ENCODE measurements around the gene HOXB4. TPM values are rescaled to one million over a fixed set of nuclear protein-coding genes. Genes with fewer than 3 reads are reported as not detected.

Gene HOXB4
- total RNA-seq, 1 experiment from 2014 or later, result not detected

DNA sequence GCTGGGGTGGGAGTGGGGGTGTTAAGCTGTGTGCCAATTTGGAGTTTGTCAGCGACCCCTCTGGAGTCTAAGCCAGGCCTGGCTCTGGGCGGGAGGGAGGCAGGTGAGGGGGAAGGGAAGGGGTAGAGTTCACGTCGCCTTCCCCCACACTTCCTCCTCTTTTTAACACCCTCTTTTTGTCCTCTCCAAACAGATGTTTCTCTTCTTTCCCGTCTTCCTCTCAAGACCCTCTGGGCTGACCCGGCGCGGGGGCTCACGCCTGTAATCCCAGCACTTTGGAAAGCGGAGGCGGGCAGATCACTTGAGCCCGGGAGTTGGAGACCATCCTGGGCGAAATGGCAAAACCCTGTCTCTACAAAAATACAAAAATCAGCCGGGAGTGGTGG lies 50.6 kb downstream of the HOXB4 start:
- DNase-seq, result no peak
- peaks cover 4 to 16% of the 10 kb centered on the region in 2 experiments; a peak in 3 of 5 replicates for H3K9me3 Mint-ChIP-seq
- H2AFZ ChIP-seq (ENCODE audit: low read length), result no peak overlapping the region
- no CpG with 5 or more reads among the region's 14 CpGs for WGBS (ENCODE audit: extremely low coverage, insufficient read length, low lambda C conversion rate)
- H3K4me1 Mint-ChIP-seq, result peaks cover 29 to 50% of the 10 kb centered on the region in 2 experiments
- H3T11ph ChIP-seq (ENCODE audit: low read length), result no peak overlapping the region
- no peak overlapping the region for H2BK15ac ChIP-seq (ENCODE audit: low read depth, low read length)
- no peaks in the 10 kb centered on the region for H3K79me1 ChIP-seq (ENCODE audit: insufficient read depth, low read depth, low read length, poor library complexity, severe bottlenecking)
- H3K4me3 Mint-ChIP-seq, result peak overlapping the region; percentile 37 to 73
- no peaks in the 10 kb centered on the region for H3K36me3 Mint-ChIP-seq (ENCODE audit: insufficient read depth in 1 of 3, low read depth in 3 of 3)
- H2BK5ac ChIP-seq (ENCODE audit: insufficient read length, low read length), result no peak overlapping the region
- no peak overlapping the region for H4K91ac ChIP-seq (ENCODE audit: insufficient read length, low read depth, low read length)
- peaks cover 8% of the 10 kb centered on the region; the same call in 1 of the 2 replicates for H3K4me1 ChIP-seq (ENCODE audit: insufficient read depth, low read length)
- peak overlapping the region; percentile 35 for H3K4me2 ChIP-seq (ENCODE audit: insufficient read depth, insufficient read length, low read length)
- H2BK20ac ChIP-seq (ENCODE audit: low read depth, low read length, poor library complexity, severe bottlenecking), result no peak overlapping the region
- no peak overlapping the region for H3K27ac Mint-ChIP-seq
- peaks cover 79% of the 10 kb centered on the region; the same call in 1 of the 2 replicates for H3K27me3 ChIP-seq (ENCODE audit: insufficient read depth, low read length)
- H3K23me2 ChIP-seq (ENCODE audit: insufficient read length, low read depth, low read length, poor library complexity, severe bottlenecking), result no peaks in the 10 kb centered on the region
- TF ChIP-seq, protein P1, sequence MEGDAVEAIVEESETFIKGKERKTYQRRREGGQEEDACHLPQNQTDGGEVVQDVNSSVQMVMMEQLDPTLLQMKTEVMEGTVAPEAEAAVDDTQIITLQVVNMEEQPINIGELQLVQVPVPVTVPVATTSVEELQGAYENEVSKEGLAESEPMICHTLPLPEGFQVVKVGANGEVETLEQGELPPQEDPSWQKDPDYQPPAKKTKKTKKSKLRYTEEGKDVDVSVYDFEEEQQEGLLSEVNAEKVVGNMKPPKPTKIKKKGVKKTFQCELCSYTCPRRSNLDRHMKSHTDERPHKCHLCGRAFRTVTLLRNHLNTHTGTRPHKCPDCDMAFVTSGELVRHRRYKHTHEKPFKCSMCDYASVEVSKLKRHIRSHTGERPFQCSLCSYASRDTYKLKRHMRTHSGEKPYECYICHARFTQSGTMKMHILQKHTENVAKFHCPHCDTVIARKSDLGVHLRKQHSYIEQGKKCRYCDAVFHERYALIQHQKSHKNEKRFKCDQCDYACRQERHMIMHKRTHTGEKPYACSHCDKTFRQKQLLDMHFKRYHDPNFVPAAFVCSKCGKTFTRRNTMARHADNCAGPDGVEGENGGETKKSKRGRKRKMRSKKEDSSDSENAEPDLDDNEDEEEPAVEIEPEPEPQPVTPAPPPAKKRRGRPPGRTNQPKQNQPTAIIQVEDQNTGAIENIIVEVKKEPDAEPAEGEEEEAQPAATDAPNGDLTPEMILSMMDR (conservative IDR thresholded peaks at IDR 0.05), result no peak
- H3K79me2 ChIP-seq (ENCODE audit: insufficient read depth, low read length), result no peaks in the 10 kb centered on the region
- no peak overlapping the region for H3K56ac ChIP-seq (ENCODE audit: insufficient read length, low read depth, low read length)
- H2AK5ac ChIP-seq (ENCODE audit: insufficient read length, low read length), result no peak overlapping the region
- 0 out of 2 replicates have a peak overlapping the region, but pooled peaks have one; percentile 31 for H3K14ac ChIP-seq (ENCODE audit: insufficient read depth, low read length)
- H2BK12ac ChIP-seq (ENCODE audit: insufficient read length, low read depth, low read length), result no peak overlapping the region
- H3K27me3 Mint-ChIP-seq (ENCODE audit: low read depth), result peaks cover 100% of the 10 kb centered on the region
- no peak overlapping the region for H3K23ac ChIP-seq (ENCODE audit: insufficient read length, low read depth, low read length)
- H3K4ac ChIP-seq (ENCODE audit: low read depth, low read length), result no peak overlapping the region
- no peak overlapping the region for H4K8ac ChIP-seq (replicated peaks; ENCODE audit: insufficient read length, low read depth, low read length)
- no peak overlapping the region for H3K18ac ChIP-seq (ENCODE audit: insufficient read length, low read depth, low read length)
- H3K9me3 ChIP-seq (ENCODE audit: control insufficient read depth, low read depth, low read length), result no peaks in the 10 kb centered on the region
- no peaks in the 10 kb centered on the region for H4K20me1 ChIP-seq (ENCODE audit: control insufficient read depth, insufficient read depth, insufficient read length)
- H3K9ac ChIP-seq (ENCODE audit: extremely low read depth, insufficient read length, low read length), result no peak overlapping the region
- no peak overlapping the region for H2BK120ac ChIP-seq (ENCODE audit: low read depth, low read length, poor library complexity, severe bottlenecking)
- H3K27ac ChIP-seq (ENCODE audit: insufficient read length, low read depth, low read length), result no peak overlapping the region
- H4K5ac ChIP-seq (ENCODE audit: insufficient read length, low read depth, low read length), result no peak overlapping the region

Measured in H9 (cell line).